GM18520 (cell line): ENCODE data around the gene CST3.

Experiments used
- ATAC-seq: cut with Tn5 transposase; IDR thresholded peaks from one replicate; pipeline ENCODE4 v1.9.1; 2021; ENCODE audit not compliant: unreplicated experiment

Gene CST3

DNA sequence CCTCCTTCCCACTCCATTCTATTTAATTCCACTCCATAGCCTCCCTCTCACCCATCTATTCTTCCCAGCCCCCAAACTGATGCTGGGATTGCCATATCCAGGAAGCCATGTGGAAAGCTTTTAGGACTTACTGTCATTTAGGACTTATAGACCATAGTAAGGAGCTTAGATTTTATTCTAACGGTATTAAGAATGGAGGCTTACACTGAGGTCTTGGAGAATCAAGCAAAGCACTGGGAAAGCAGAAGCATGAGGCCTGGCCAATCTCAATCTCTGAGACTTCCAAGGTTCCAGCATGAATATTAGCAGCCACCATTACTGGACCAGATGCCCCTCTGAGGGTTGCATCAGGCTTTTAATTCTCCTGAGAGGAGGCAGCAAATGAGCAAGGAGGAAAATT, 33.4 kb downstream of the CST3 start:
- no peak for ATAC-seq

DNA sequence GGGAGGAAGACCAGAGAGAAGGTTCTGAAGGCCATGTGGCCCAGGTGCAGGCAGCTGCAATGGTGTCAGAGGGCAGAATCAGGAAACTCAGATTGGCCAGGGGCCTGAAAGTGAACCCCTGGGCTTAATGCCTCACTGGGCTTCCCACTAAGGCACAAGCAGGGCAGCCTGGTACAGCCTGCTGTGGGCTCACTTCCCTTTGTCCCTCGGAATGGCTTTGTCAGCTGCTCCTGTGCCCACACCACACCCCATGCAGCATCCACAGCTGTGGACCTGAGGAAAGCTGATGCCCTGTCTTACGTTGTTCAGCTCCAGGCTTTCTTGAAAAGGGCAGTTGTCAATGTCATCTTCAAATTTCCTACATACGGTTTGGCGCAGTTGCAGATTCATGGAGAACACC, 34.4 kb downstream of the CST3 start:
- ATAC-seq, result no peak

GRCh38 chr20:23602699-23603098, 35.1 kb downstream of the CST3 start:
- ATAC-seq, result no peak

DNA sequence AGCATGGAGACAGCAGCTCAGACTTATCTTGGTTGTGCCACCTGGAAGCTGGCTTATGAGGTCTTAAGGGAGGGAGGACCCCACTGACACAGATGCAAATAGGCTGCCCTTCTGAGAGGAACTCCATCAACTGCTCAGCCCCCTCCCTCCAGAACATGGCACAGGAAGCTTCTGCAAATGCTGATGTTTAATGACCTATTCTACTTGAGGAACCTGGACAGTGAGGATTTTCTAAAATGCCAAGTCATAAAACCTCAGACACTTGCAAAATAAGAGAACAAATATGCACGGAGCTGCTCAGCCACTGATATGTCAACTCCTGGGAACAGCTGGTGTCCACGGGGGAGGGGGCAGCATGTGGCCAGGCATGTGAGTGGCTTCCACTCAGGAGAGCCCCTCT, 35.5 kb downstream of the CST3 start:
- no peak for ATAC-seq

GRCh38 chr20:23601715-23602114, 36.0 kb downstream of the CST3 start:
- no peak for ATAC-seq

- no peak for ATAC-seq
Observed at GRCh38 chr20:23598481-23598880, 39.3 kb downstream of the CST3 start.

- ATAC-seq, result no peak
Observed at GRCh38 chr20:23596579-23597250, 41.0 kb downstream of the CST3 start.

GRCh38 chr20:23595941-23596340, 41.8 kb downstream of the CST3 start:
- ATAC-seq, result no peak

DNA sequence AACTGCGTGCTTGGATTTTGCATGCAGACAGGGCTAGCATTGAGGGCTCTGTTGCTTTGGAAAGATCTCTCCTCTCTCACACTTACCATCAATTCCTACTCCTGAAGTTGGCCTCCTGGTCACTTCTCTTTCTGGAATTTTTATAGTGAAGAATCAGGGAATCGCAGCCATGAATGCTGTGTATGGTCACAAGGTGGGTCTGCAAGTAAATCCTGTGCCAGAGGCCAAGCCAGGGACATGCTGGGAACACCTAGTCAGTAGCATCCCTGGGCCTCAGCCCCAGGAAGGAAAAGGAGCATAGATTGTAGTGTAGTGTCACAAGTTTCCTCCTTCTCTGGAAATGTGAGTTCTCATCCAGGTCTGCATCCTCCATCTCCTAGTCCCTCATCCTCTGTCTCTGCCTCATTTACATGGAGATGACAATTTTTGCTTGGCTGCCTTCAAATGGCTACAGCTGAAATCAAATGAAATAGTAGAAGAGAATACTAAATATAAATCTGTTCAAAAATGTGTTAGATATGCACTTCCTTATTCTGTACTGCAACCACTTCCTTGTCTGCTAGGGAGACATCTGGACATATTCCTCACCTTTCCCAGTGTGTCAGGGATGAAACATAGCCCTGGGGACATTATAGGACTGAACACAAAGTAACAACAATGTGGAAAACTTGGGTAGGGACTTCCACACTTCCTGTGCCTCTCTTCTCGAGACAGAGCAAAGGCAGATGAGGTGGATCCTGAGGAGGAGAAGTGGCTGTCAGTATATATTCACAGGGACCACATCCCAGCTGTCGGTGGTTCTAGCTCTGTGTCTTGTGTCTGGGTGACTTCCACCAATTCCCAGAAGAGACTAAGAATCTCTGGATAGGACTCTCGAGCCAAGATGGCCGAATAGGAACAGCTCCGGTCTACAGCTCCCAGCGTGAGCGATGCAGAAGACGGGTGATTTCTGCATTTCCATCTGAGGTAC, 49.0 kb downstream of the CST3 start:
- no peak for ATAC-seq

DNA sequence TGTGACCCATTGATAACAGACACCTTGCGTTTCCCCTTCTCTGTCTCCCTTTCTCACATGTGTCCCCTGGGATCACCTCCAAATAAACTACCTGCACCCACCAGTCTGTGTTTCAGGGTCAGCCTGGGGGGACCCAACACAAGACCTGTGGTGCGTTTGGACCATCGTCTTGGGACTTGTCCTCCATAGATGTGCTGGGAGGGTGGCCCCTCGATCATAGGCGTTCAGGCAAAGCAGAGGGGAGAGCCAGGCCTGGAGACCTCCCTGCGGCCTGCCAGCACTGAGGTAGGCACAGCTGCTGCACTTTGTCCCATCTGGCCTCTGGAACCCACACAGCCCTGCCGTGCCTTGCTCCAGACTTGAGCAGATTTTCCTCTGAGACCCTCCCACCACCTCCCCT, 50.1 kb downstream of the CST3 start:
- ATAC-seq, result no peak

DNA sequence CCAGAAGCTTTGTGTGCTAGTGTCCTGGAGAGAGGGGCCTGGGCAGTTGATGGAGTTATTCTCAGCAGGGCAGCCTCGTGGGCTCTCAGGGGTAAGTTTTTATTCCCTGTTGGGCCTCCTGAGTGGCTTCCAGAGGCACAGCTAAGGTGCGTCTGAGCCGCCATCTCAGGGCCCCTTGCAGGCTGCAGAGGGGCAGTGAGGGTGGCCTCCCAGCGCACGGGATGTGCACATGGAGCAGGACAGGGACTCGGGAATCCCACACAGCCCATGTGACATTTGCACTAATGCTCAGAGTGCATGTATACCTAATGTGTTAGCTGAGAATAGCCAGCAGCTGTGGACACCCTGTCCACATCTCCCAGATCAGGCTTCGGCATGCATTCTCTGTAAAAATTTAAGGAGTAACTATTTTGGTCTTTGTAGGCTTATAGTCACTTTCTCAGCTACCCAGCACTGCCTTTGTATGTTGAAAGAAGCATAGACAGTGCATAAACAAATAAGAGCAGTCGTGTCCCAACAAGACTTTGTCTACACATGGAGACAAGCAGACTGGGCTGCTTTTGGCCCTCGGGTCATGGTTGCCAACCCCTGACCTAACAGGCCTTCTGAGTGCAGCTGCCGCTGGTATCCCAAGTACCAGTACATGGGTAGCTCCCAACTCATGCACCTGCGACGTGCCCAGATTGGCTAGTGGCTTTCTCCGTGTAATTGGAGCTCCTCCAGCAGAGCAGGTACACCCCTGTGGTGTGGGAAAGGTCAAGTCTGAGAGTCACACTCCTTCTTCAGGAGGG, 50.8 kb downstream of the CST3 start:
- ATAC-seq, result no peak

DNA sequence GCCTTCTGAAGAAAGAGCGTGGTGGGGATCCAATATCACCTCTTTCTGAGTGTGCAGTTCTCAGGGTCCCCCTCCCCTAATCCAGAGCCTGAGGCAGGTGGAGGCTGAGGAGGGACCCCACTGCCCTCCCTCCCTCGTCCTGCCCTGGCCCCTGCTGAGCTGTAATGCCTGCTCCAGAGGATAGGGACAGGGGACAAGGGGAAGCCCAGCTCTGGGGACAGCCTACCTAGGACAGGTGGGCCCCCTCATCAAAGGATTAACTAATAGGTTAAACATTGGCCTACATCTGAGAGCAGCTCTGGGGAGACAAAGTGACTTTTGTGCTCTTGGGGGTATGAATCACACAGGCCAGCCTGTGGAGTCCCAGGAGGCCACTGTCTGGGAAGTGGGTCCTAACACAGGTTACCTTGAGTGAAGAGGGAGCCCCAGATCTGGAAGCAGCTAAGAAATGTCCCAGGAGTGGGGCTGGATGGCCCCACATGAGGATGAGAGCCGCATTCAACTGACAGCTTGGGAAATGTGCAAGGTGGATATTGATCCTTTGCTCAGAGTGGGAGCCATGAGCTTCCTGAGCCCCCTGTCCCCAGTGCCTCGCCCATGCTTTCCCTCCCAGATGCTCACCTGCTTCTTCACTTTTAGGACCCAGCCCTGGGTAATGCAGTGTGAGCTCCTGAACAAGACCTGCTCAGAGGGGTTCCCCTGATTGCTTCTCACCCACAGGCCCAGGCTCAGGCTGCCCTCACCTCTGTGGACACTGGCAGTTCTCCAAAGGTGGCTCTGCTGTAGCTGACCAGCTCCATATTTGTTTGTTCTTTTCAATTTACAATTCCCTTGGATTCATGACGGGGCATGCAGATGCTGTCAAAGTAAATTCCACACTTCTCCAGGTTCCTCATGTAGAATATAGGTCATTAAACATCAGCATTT, 51.7 kb downstream of the CST3 start:
- no peak for ATAC-seq

DNA sequence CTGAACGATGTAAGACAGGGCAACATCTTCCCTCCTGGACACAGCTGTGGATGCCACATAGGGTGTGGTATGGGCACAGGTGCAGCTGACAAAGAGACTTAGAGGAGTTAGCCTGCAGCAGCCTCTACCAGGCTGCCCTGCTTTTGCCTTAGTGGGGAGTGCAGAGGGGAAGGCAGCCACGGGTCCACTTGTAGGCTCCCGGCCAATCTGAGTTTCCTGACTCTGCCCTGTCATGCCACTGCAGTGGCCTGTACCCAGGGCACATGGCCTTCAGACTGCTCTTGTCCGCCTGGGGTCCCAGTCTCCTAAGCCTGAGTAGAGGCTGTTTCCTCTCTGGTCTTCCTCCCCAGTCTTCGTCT, 52.3 kb downstream of the CST3 start:
- ATAC-seq, result no peak

- ATAC-seq, result no peak
Observed at GRCh38 chr20:23584434-23585199, 53.1 kb downstream of the CST3 start.
